OCI-LY3 (cell line): ENCODE results near the gene ELANE.

Source experiments
- H2AFZ ChIP-seq: fragments of 200-600, 300-600 bp; shearing (Covaris generic); 2 replicates; pipeline ENCODE4 v1.6.0; 2014; ENCODE audit warnings: antibody characterized with exemption, low read depth, low read length
- H3K27ac ChIP-seq: fragments of 200-600, 300-600 bp; sonication (generic); 2 replicates; pipeline ENCODE4 v1.5.1; 2014; ENCODE audit warnings: mild to moderate bottlenecking, low read length, moderate library complexity, mixed read lengths
- H3K27me3 ChIP-seq: fragments of 200-600, 300-600 bp; sonication (generic); 2 replicates; pipeline ENCODE4 v1.6.1; 2014; ENCODE audit warnings: low read depth, low read length, mixed read lengths
- H3K36me3 ChIP-seq: fragments of 200-600, 300-600 bp; sonication (generic); replicated peaks from 2 replicates; pipeline ENCODE3; 2014; ENCODE audit warnings: low read depth, low read length, mixed read lengths
- H3K4me1 ChIP-seq: fragments of 300-600, 200-600 bp; sonication (generic); 2 replicates; pipeline ENCODE4 v1.6.1; 2014; ENCODE audit warnings: low read length, mixed read lengths
- H3K4me2 ChIP-seq: fragments of 200-600, 300-600 bp; sonication (generic); 2 replicates; pipeline ENCODE4 v1.6.1; 2014; ENCODE audit warnings: low read length, mixed read lengths
- H3K4me3 ChIP-seq: fragments of 300-600, 200-600 bp; sonication (generic); 2 replicates; pipeline ENCODE4 v1.5.1; 2014; ENCODE audit warnings: antibody characterized with exemption, mild to moderate bottlenecking, low read length, moderate library complexity
- H3K79me2 ChIP-seq: fragments of 300-600, 200-600 bp; shearing (Covaris generic); 2 replicates; pipeline ENCODE4 v1.6.1; 2014; ENCODE audit warnings: mild to moderate bottlenecking, low read length, mixed read lengths
- H3K9ac ChIP-seq: fragments of 300-600, 200-600 bp; shearing (Covaris generic); 2 replicates; pipeline ENCODE4 v1.6.0; 2014; ENCODE audit warnings: mild to moderate bottlenecking, low read length, moderate library complexity
- H3K9me3 ChIP-seq: fragments of 200-600, 300-600 bp; shearing (Covaris generic); 2 replicates; pipeline ENCODE4 v1.6.1; 2014; ENCODE audit warnings: low read length, mixed read lengths; ENCODE audit not compliant: insufficient read depth
- H4K20me1 ChIP-seq: fragments of 200-600, 300-600 bp; sonication (generic); 2 replicates; pipeline ENCODE4 v1.6.1; 2016; ENCODE audit warnings: low read length, mixed read lengths; ENCODE audit not compliant: insufficient read depth
- EZH2phosphoT487 ChIP-seq: fragments of 200-600 bp; shearing (Covaris generic); IDR thresholded peaks from 2 replicates; pipeline ENCODE4 v1.6.1; 2018; ENCODE audit warnings: antibody characterized with exemption, mixed run types, low read depth
- TF ChIP-seq, protein P1 (sequence below): fragments of 200-600, 300-600 bp; sonication (generic); IDR thresholded peaks from 2 replicates; pipeline ENCODE4 v1.5.1; 2014; ENCODE audit warnings: antibody characterized with exemption, low read length, low read depth

The ELANE gene

DNA sequence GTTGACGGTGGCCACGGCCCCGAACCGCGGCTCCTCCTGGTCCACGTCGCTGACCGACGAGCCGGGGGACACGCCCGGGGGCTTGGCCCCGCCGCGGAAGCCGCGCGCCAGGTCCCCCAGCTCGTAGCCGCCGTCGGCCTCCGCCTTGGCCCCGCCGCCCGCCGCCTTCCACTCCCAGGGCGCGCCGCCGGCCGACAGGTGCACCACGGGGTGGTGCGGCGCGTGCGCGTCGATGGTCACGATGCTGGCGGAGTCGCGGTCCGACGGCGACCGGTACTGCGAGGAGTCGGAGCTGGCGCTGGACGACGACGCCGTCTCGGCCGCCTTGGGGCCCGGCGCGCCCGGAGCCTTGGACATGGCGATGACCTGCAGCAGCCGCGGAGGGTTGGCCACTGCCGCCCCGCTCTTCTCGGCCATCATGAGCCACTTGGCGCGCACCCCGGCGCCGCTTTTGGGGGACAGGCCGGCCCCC lies 39.3 kb upstream of the ELANE start:
- TF ChIP-seq, protein P1, sequence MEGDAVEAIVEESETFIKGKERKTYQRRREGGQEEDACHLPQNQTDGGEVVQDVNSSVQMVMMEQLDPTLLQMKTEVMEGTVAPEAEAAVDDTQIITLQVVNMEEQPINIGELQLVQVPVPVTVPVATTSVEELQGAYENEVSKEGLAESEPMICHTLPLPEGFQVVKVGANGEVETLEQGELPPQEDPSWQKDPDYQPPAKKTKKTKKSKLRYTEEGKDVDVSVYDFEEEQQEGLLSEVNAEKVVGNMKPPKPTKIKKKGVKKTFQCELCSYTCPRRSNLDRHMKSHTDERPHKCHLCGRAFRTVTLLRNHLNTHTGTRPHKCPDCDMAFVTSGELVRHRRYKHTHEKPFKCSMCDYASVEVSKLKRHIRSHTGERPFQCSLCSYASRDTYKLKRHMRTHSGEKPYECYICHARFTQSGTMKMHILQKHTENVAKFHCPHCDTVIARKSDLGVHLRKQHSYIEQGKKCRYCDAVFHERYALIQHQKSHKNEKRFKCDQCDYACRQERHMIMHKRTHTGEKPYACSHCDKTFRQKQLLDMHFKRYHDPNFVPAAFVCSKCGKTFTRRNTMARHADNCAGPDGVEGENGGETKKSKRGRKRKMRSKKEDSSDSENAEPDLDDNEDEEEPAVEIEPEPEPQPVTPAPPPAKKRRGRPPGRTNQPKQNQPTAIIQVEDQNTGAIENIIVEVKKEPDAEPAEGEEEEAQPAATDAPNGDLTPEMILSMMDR = no peak
- TF ChIP-seq EZH2phosphoT487 = no peak
- no peaks in the 10 kb centered on the region for H3K27me3 ChIP-seq
- H3K79me2 ChIP-seq = peaks cover 17% of the 10 kb centered on the region
- H3K4me1 ChIP-seq = no peaks in the 10 kb centered on the region
- H3K9ac ChIP-seq = no peak overlapping the region
- H3K9me3 ChIP-seq = no peaks in the 10 kb centered on the region
- no peak overlapping the region for H3K4me3 ChIP-seq
- peaks cover 38% of the 10 kb centered on the region for H4K20me1 ChIP-seq
- H2AFZ ChIP-seq = no peak overlapping the region
- H3K27ac ChIP-seq = no peak overlapping the region
- H3K4me2 ChIP-seq = no peak overlapping the region
- H3K36me3 ChIP-seq = peaks cover 75% of the 10 kb centered on the region

DNA sequence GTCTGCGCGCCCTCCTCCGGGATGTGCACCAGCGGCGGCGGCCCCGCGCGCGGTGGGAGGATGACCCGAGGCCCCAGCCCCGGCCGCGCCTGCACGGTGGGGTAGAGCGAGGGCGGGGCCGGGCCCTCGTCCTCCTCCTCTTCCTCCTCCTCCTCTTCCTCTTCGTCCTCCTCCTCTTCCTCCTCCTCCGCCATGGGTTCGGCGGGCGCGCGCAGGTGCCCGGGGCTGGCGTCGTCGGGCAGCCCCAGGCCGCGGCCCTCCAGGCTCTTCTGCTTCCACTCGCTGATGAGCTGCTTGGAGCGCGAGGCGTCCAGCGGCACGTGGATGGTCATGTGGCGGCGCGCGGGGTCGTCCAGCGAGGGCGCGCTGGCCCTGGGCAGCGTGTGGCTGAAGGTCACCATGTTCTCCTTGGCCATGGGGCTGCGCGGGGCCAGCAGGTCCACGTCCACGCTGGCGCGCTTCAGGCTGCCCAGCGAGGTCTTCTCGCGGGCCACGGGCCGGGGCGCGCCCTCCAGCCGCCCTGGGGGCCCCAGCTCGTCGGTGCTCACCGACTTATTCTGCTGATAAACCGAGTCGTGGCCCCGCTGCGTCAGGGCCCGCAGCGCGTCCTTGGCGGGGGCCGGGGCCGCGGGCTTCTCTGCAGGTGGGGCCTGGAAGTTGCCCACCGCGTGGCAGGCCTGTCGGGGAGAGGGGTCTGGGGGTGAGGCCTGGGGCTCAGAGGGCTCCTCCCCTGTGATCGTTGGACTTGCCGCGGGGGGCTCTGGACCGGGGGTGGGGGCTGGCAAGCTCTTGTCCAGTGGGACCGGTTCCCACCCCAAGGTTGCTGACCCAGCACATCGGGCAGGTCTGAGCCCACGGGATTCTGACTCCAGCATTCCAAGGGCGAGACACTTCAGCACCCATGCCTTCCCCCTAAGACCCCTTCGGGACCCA lies 38.6 kb upstream of the ELANE start:
- Histone ChIP-seq H3K9ac (no peak overlapping the region), H3K79me2 (peaks cover 10% of the 10 kb centered on the region), H3K4me2 (no peak overlapping the region), H3K27me3 (no peaks in the 10 kb centered on the region), H3K4me1 (no peaks in the 10 kb centered on the region), H3K9me3 (no peaks in the 10 kb centered on the region), H3K36me3 (peaks cover 68% of the 10 kb centered on the region), H3K27ac (no peak overlapping the region), H2AFZ (no peak overlapping the region), H3K4me3 (no peak overlapping the region), H4K20me1 (peaks cover 31% of the 10 kb centered on the region)
- no peak for TF ChIP-seq EZH2phosphoT487
- TF ChIP-seq, protein P1 = no peak

DNA sequence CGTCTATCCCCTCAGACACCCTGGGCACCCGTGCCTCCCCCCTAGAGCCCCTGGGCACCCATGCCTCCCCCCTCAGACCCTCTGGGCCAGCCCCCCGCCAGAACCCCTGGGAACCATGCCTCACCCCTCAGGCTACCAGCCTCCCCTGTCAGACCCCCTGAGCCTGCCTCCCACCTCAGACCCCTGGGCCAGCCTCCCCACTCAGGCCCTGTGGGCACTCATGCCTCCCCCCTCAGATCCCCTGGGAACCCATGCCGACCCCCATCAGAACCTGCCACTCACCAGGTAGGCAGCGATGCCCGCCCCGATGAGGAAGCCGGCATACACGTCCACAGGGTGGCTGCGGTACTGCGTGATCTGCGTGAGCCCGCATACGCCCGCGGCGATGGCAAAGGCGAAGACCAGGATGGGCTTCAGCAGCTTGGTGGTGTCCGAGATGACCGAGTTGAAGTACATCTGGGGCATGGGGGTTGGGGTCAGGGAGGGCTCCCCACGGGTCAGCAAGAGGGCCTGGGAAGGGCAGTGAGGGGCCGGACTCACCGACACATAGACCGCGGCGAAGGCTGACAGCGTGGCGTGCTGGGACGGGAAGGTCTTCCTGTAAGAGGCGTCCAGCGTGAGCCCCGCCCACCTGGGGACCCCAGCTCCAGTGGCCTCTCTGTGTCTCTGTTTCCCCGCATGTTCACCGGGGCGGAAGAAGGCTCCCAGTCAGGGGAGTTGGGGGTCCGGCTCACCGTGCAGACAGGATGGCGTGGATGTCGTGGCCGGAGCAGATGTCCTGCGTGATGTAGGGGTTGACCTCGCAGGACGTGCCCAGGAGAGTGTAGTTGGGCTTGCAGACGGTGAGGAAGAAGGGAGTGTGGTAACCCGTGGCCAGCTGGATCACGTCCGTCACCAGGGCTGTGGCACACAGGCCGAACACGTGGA lies 37.7 kb upstream of the ELANE start:
- Histone ChIP-seq H3K4me1 (no peaks in the 10 kb centered on the region), H4K20me1 (peaks cover 25% of the 10 kb centered on the region), H3K36me3 (peaks cover 63% of the 10 kb centered on the region), H3K27me3 (no peaks in the 10 kb centered on the region), H3K9me3 (no peaks in the 10 kb centered on the region), H3K27ac (no peak overlapping the region), H3K9ac (no peak overlapping the region), H2AFZ (no peak overlapping the region), H3K4me2 (no peak overlapping the region), H3K79me2 (peaks cover 5% of the 10 kb centered on the region), H3K4me3 (no peak overlapping the region)
- TF ChIP-seq EZH2phosphoT487 = no peak
- TF ChIP-seq, protein P1 = no peak
